GM18858 (cell line): ENCODE results near the gene ANGPTL8.

Experiments
- ATAC-seq: cut with Tn5 transposase; IDR thresholded peaks from one replicate; pipeline ENCODE4 v1.9.1; 2021; ENCODE audit not compliant: unreplicated experiment

Gene ANGPTL8

DNA sequence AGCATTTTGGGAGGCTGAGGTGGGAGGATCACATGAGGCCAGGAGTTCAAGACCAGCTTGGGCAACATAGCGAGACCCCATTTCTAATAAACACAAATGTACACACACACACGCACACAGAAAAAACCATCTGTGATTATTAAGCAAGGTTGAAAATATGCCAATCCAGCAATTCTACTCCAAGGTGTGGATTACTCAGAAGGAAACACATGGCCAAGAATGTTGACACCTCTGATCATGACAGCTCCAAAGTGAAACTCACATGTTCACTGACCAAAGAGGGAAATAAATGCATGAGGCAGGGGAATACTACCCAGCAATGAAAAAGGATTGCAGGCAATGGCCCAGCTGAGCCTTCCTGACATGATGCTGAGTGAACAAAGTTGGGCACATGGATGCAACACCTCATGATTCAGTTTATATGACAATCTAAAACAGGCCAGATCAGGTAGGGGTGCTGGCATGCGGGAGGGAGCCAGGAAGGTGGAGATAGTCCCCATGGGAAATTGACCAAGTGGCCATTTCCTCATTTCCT lies 18.5 kb downstream of the ANGPTL8 start:
- no peak for ATAC-seq

DNA sequence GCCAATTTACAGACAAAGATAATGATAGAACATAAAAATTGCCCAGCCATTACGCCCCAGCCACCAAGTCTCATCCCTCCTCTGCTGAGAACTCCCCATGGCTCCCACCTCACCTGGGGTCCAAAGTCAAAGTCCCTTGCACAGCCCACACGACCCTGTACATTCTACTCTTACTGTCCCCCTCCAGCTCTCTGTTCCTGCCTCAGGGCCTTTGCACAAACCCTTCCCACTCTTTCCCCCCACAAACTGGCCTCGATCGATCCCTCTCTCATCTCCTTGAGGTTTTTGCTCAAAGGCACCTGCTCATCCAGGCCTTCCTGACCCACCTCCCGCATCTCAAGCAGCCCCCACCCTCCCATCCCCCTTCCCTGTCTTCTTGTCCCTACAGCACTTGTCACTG lies 21.6 kb downstream of the ANGPTL8 start:
- no peak for ATAC-seq

DNA sequence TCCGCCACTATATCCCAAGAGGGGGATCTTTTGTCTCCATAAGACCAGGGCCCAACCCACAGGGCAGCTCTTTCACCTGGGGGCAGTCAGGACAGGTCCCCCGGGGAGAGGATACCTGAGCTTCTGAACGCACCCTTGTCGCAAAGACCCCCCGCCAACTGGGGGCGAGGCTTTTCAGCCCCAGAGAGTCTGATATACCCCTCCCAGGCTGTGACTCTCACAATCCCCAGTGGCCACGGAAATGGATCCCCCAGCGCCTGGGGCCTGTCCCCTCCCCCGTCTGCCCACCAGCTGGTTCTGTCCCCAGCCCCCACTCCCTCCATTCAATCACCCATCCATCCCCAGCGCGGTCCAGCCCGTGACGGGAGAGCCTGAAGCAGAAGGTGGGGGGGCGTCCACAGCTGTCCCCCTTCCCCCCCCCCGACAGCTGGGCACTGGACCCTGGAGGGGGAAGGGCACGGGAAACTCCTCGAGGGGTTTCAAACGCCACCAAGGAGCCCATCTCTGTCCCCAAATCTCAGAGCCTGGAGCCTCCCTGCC lies 22.1 kb downstream of the ANGPTL8 start:
- ATAC-seq = no peak

DNA sequence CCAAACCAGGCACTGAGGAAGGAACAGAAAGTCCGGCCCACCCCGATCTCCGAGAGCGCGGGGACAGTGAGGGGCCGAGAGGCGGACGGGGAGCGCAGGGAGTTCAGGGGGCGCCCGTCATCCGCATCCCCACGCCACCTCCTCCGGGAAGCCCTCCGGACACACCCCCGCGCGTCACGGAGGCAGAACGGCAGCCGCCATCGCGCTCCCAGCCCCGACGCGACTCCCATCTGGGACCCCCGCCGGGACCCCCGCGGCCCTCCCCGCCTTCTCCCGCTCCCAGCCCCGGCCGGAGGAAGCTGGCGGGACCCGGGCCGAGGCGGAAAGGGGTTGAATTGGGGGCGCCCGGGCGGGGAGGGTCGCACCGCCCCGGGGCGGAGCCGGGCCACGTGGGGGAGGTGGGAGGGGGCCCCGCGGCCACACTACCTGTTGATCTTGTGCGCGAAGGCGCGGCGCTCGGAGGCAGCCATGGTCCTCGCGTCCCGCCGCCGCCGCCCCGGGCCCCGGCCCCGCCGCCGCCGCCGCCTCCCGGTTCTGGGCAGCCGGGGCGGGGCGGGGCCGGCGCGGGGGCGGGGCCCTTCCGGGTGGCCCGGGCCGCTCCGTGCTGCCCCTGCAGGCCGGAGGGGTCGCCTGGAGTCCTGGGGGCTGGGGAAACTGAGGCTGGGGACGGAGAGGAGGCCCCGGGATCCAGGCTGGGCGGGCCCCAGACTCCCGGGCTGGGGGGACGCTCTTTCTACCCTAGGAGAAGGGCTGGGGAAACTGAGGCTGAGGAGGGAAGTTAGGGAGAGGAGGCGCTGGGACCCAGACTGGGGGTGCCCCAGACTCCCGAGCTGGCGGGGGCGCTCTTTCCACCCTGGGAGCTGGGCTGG lies 22.8 kb downstream of the ANGPTL8 start, which contains the start of gene DOCK6:
TSS of gene DOCK6 (minus strand) at position 554 of the 869 bp plus-strand sequence. CDS start at position 470, 84 bp downstream.
- ATAC-seq = no peak

DNA sequence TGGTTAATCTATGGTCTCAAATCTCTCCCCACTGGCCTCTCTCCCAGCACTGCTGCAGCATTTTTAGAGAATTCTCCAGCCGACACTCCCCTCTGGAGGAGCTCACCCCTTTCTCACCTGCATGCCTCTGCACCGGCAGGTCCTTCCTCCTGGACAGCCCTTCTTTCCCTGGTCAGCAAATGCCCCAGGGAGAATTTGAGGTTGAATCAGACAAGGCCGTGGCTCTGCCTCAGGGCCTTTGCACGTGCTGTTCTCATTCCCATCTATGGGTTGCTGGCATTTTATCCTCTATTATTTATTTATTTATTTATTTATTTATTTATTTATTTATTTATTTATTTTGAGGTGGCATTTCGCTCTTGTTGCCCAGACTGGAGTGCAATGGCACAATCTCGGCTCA lies 24.3 kb downstream of the ANGPTL8 start:
- no peak for ATAC-seq

DNA sequence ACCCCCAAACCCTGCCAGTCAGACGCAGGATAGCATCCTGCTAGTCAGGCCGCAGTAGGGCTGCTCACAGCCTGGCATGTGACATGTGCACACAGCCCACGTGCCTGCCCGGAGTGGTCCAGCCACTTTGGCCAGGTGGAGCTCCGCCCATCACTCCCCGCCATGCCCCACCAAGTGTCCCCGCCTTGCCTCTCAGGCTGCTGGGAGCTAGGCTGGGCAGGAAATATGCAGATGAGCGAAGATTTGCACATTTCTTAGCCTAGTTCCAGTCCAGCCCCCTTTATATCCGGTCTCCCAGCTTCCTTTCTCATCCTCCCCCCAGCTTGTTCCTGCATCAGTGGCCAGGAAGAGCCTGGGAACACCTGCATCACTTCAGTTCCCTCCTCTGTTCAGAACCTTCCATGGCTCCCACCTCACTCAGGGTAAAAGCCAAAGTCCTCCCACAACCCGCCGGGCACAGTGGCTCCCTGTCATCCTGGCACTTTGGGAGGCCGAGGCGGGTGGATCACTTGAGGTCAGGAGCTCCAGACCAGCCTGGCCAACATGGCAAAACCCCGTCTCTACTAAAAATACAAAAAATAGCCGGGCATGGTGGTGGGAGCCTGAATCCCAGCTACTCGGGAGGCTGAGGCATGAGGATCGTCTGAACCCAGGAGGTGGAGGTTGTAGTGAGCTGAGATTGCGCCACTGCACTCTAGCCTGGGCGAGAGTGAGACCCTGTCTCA lies 25.2 kb downstream of the ANGPTL8 start:
- no peak for ATAC-seq

DNA sequence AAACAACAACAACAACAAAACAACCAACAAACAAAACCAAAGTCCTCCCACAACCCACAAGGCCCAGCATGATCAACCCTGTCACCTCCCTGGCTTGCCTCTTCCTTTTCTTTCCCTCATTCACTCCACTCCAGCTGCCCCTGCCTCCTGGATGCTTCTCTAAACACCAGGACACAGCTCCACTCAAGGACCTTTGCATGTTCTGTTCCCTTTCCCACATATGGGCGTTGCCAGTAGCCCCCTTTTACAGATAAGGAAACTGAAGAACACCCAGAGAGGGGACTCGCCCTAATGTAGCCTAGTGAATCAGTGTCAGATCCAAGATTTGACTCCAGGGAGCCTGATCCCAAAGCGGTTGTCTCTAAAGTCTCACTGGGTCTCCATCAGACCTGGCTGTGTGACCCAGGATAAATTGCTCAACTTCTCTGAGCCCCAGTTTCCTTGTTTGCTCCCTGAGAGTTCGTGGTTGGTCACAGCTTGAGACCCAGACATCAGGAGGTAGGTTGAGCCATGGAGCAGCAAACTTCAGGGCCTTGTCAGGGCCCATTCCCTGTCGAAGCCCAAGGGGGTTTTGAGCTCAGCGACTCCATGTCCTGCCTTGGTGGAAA lies 25.9 kb downstream of the ANGPTL8 start:
- no peak for ATAC-seq

DNA sequence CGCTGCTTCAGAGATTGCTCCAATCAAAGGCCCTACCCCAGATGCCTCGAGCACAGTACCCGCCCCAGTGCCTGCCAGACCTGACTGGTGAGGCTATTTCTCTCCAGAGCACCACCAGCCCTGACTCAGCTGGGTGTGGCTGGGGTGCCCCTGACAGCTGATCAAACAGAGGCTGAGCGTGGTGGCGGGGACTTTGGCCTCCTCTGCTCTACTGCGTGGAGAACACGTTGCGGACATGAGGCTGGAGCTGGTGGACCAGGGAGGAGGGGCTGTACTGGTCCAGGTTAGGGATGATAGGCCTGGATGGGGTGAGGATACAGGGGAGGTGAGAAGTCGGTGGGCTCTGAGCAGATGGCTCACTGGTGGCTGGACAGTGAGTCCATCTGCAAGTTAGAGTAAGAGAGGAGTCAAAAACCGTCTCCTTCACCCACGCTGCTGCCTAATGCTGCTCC lies 26.4 kb downstream of the ANGPTL8 start:
- ATAC-seq = no peak

DNA sequence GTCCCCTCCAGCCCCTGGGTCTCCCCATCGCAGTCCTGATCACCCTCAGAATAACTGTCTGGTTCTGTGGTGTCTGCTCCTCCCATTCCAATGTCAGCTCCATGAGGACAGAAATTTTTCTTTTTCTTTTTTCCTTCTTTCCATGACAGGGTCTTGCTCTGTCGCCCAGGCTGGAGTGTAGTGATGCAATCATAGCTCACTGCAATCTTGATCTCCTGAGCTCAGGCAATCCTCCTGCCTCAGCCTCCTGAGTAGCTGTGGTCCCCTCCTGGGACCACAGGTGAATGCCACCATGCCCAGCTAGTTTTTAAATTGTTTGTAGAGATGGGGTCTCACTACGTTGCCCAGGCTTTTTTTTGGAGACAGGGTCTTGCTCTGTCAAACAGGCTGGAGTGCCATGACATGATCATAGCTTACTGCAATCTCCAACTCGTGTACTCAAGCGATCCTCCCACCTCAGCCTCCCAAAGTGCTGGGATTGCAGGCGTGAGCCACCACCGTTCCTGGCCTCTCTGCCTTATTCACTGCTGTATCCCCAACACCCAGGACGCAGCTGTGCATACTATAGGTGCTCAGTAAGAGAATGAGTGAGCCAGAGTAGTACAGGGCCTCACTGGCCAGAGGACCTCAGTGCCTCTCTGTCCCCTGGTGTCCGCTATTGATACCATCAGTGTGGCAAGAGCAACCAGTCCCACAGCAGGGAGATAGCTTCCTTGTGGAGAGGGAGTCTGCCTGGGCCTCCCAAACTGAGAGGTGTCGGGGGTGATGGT lies 28.1 kb downstream of the ANGPTL8 start:
- no peak for ATAC-seq

DNA sequence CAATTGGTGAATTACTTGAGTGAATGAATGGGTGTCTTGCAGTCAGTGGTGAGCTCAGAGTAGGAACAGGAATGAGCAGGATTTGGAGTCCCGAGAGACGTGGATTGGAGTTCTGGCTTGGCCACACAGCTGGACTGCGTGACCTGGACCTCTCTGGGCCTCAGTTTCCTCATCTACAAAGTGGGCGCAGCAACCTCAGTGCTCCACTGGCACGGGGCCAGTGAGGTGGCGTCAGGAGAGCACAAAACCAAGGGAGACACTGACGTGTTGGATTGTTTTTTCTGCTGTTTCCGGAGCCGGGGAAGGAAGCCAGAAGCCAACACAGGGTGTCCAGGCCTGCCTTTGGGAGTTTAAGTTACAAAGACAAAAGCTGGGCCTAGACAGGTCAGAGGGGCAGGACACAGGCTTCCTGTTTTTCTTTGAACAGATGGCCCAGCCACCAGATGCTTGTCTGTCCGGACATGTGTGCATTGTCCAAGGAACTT lies 29.4 kb downstream of the ANGPTL8 start:
- no peak for ATAC-seq

DNA sequence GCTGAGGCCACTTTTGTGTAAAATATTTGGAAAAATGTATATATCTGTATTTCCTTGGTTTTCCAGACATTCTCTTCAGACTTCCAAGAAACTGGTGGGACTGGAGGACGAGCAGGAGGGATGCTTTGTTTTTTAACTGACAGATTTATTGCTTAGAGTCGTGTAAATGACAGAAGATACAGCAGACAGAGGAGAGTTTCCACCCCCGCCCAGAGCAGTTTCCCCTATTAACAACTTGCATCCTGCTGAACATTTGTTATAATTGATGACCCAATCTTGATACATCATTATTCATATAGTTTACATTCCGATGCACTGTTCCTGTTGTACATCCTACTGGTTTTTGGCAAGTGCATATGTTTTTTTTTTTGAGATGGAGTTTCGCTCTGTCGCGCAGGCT lies 30.0 kb downstream of the ANGPTL8 start:
- ATAC-seq = no peak

DNA sequence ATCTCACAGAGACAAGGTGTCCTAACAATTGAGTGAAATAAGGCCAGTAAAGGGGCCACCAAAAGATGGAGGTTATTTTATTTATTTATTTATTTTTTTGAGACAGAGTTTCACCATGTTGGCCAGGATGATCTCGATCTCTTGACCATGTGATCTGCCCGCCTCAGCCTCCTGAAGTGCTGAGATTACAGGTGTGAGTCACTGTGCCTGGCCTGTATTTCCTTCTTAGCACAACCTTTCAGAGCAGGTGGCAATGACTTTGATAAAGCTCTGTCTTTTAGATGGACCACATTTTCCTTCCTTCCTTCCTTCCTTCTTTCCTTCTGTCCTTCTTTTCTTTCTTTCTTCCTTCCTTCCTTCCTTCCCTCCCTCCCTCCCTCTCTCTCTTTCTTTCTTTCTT lies 33.9 kb downstream of the ANGPTL8 start:
- no peak for ATAC-seq

DNA sequence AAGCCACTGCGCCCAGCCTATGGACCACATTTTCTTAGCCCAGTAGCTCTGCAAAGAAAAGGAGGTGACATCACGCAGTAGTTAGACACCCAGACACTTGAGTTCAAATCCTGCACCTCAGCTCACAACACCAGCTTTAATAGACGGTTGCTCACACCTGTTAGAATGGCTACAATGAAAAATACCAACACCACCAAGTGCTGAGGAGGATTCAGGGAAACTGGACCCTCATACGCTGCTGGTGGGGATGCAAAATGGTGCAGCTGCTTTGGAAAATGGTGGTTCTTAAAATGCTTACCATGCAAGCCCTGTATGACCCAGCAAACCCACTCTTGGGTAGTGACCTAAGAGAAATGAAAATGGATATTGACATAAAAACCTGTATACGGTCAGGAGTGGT lies 34.6 kb downstream of the ANGPTL8 start:
- no peak for ATAC-seq

DNA sequence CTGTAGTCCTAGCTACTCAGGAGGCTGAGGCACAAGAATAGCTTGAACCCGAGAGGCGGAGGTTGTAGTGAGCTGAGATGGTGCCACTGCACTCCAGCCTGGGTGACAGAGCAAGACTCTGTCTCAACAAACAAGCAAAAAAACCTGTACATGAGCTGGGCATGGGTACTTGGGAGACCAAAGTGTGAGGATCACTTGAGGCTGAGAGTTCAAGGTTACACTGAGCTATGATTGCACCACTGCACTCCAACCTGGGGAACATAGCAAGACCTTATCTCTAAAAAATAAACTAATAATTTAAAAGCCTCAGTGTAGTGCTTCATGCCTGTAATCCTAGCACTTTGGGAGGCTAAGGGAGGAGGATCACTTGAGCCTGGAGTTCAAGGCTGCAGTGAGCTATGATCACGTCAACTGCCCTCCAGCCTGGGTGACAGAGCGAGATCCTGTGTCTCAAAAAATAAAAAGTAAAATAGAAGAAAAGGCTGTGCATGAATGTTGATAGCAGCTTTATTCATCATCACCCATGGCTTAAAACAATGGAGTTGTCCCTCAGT lies 35.2 kb downstream of the ANGPTL8 start:
- ATAC-seq = no peak

DNA sequence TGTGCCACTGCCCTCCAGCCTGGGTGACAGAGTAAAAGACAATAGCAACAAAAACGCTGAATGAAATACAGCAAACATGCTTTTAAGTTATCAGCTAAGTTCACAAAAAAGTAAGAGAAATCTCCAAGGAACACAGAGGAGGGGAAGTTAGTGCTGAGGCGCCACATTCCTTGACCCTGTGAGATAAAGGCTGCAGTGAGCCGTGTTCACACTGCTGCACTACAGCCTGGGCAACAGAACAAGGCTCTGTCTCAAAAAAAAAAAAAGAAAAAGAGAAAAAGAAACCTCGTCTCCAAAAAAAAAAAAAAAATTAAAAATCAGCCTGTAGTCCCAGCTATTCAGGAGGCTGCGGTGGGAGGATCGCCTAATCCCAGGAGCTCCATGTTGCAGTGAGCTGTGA lies 39.3 kb downstream of the ANGPTL8 start:
- ATAC-seq = no peak

DNA sequence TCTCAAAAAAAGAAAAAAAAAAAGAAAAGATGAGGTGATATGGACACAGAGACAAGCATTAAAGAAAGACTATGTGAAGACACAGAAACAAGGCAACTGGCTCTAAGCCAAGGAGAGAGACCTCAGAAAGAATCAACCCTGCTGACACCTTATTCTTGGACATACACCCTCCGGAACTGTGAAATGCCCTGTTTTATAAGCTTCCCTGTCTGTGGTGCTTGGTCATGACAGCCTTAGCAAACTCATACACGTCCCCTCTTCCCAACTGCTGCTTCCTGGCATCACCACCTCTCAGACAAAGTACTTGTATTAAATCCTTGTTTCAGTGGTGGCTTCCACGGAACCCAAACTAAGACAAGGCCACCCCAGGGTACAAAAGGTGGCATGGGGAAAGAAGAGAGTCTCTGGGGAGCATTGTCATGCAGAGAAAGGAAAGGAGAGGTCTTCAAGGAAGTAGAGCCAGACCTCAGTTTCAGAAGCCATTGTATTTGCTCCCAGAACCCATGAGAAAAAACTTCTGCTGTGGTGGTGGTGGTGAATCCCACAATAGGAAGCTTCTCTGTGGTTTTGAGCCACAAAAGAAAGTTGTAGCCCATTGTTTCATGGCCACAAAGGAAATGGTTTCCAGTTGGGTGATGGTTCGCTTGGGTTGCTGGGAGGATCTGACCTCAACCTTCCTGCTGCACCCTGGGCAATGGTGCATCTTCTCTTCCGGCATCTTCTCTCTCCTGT lies 40.3 kb downstream of the ANGPTL8 start:
- no peak for ATAC-seq

DNA sequence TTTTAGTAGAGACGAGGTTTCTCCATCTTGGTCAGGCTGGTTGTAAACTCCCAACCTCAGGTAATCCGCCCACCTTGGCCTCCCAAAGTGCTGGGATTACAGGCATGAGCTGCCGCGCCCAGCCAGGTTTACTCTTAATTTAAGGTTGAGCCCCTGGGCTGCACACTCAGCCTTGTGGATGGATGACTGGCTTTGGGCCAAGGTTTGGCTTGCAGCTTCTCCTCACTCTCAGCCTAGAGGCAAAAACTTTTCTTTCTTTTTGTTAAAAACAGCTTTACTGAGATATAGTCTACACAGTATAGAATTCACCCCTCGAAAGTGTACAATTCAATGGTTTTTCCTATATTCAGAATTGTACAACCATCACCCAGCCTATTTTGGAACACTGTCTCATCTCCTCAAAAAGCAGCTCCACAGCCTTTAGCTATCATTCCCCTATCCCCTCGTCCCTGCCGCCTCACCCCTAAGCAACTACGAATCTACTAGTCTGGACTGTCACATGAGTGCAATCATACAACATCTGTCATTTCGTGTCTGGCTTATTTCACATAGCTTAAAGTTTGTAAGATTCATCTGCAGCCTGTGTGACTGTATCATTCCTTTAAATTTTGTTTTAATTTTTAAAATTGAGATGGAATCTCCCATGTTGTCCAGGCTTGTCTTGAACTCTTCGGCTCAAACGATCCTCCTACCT lies 42.1 kb downstream of the ANGPTL8 start:
- no peak for ATAC-seq

DNA sequence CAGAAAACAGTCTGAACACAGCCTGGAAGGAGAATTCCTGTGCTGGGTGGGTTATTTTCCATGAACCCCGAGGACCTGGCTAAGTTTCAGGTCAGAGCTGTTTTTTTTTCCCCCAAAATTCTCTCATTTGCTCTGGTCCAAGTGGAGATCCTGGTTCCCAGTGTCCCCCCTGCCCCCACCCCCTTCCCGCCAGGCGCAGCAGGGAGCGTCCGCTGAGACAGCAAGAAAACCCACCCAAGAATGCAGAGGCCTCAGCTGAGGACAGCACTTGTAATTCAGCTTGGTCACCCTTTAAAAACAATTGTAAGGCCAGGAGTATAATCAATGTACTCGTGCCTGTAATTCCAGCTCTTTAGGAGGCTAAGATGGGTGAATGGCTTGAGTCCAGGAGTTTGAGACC lies 45.1 kb downstream of the ANGPTL8 start:
- ATAC-seq = no peak
